ENCODE results near the gene MAP3K3. TPM values are rescaled to one million over a fixed set of nuclear protein-coding genes. Genes with fewer than 3 reads are reported as not detected.
"Not testable (repeated sequence)": the region's sequence is repeated elsewhere in the genome, so short reads cannot be mapped to it uniquely, and the experiment has no call there.

The MAP3K3 gene
- total RNA-seq, 4 donors from 2014 or later, result 31.6 to 55.1 (median 44.3) TPM

DNA sequence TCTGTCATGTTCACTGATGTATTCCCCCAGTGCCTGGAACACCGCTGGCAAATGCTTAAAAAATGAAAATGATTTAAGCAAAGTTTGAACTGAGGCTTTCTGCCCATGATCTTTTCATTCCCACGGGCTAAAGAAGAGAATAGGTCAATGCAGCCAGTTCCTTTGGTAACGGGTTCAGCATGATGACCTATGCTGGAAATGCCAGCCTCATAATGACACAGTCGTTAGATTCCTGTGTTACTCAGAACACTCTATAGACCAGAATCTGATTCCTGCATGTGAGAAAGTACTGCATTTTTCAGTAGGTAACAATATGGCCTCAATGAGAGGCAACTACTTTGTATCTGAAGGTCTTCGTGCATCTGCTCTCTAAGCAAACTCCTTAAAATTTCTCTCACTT is 96.8 kb downstream of the MAP3K3 start:
- H3K4me1 ChIP-seq, result no peaks in the 10 kb centered on the region
- no peak overlapping the region for H3K27ac ChIP-seq
- TF ChIP-seq, protein P1, sequence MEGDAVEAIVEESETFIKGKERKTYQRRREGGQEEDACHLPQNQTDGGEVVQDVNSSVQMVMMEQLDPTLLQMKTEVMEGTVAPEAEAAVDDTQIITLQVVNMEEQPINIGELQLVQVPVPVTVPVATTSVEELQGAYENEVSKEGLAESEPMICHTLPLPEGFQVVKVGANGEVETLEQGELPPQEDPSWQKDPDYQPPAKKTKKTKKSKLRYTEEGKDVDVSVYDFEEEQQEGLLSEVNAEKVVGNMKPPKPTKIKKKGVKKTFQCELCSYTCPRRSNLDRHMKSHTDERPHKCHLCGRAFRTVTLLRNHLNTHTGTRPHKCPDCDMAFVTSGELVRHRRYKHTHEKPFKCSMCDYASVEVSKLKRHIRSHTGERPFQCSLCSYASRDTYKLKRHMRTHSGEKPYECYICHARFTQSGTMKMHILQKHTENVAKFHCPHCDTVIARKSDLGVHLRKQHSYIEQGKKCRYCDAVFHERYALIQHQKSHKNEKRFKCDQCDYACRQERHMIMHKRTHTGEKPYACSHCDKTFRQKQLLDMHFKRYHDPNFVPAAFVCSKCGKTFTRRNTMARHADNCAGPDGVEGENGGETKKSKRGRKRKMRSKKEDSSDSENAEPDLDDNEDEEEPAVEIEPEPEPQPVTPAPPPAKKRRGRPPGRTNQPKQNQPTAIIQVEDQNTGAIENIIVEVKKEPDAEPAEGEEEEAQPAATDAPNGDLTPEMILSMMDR (IDR thresholded peaks at IDR 0.05), result no peak
- no peak for TF ChIP-seq POLR2AphosphoS5 (IDR thresholded peaks at IDR 0.05)
- TF ChIP-seq POLR2A (IDR thresholded peaks at IDR 0.05), result no peak
- TF ChIP-seq EP300 (IDR thresholded peaks at IDR 0.05), result no peak
- no peaks in the 10 kb centered on the region for H3K27me3 ChIP-seq
- H3K9me3 ChIP-seq, result no peaks in the 10 kb centered on the region
- H3K36me3 ChIP-seq, result peaks cover 15% of the 10 kb centered on the region
- H3K4me3 ChIP-seq, result no peak overlapping the region
- WGBS, result 79% methylated on average over 5 of the region's 5 CpGs
- DNase-seq (ENCODE audit: low spot score in 2 of 2), result no peak

GRCh38 chr17:63720194-63720593 is 98.0 kb downstream of the MAP3K3 start:
- WGBS, result over 99% methylated on average over 5 of the region's 5 CpGs
- H3K27me3 ChIP-seq, result not testable (repeated sequence)

GRCh38 chr17:63722403-63722802 is 100.2 kb downstream of the MAP3K3 start:
- Histone ChIP-seq H3K27me3 (no peaks in the 10 kb centered on the region), H3K4me1 (no peaks in the 10 kb centered on the region), H3K36me3 (peaks cover 21% of the 10 kb centered on the region), H3K4me3 (no peak overlapping the region), H3K9me3 (no peaks in the 10 kb centered on the region), H3K27ac (no peak overlapping the region)
- WGBS, result 65% methylated on average over 2 of the region's 2 CpGs
- TF ChIP-seq POLR2AphosphoS5 (IDR thresholded peaks at IDR 0.05), result no peak
- TF ChIP-seq EP300 (IDR thresholded peaks at IDR 0.05), result no peak
- no peak for TF ChIP-seq POLR2A (IDR thresholded peaks at IDR 0.05)
- TF ChIP-seq, protein P1 (IDR thresholded peaks at IDR 0.05), result no peak
- no peak for DNase-seq (ENCODE audit: low spot score in 2 of 2)

More at GRCh38 chr17:63720194-63720593, 98.0 kb downstream of the MAP3K3 start:
- not testable (repeated sequence) for H3K4me3 ChIP-seq; H3K27ac ChIP-seq; H3K9me3 ChIP-seq; DNase-seq (ENCODE audit: low spot score in 2 of 2); H3K4me1 ChIP-seq
- H3K36me3 ChIP-seq, result peaks cover 16% of the 10 kb centered on the region

GRCh38 chr17:63735691-63736090 is 113.5 kb downstream of the MAP3K3 start:
- H3K4me3 ChIP-seq, result no peak overlapping the region
- peaks cover 2% of the 10 kb centered on the region for H3K36me3 ChIP-seq
- 93% methylated on average over 8 of the region's 8 CpGs for WGBS
- peaks cover 15% of the 10 kb centered on the region for H3K4me1 ChIP-seq
- no peaks in the 10 kb centered on the region for H3K9me3 ChIP-seq
- no peak for TF ChIP-seq POLR2A (IDR thresholded peaks at IDR 0.05)
- TF ChIP-seq EP300 (IDR thresholded peaks at IDR 0.05), result no peak
- H3K27ac ChIP-seq, result no peak overlapping the region
- no peaks in the 10 kb centered on the region for H3K27me3 ChIP-seq
- no peak for DNase-seq (ENCODE audit: low spot score in 2 of 2)

- peaks cover 3% of the 10 kb centered on the region for H3K36me3 ChIP-seq
- peak overlapping the region; percentile 92 for H3K27ac ChIP-seq
- TF ChIP-seq, protein P1 (IDR thresholded peaks at IDR 0.05), result no peak
- TF ChIP-seq POLR2AphosphoS5 (IDR thresholded peaks at IDR 0.05), result no peak
- no peak for TF ChIP-seq POLR2A (IDR thresholded peaks at IDR 0.05)
- TF ChIP-seq EP300 (IDR thresholded peaks at IDR 0.05), result no peak
- DNase-seq (ENCODE audit: low spot score in 2 of 2), result no peak
- H3K27me3 ChIP-seq, result no peaks in the 10 kb centered on the region
- H3K4me1 ChIP-seq, result peaks cover 21% of the 10 kb centered on the region
- H3K9me3 ChIP-seq, result no peaks in the 10 kb centered on the region
- peak overlapping the region; percentile 68 for H3K4me3 ChIP-seq
- 30% methylated on average over 12 of the region's 12 CpGs for WGBS
These were observed 118.4 kb downstream of the MAP3K3 start for GRCh38 chr17:63740464-63741142.

DNA sequence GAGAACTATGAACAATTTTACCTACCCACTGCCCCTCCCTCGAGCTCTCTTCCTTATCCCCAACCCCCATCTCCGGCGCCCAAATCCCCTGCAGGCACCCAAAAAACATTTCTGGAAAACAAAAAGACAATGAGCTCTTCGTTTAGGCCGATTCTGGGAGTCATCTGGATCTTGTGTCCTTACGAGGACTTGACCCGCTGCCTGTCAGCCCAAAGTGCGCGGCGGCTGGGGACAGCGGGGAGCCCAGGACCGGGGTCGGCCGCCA is 118.9 kb downstream of the MAP3K3 start:
- H3K4me3 ChIP-seq, result peak overlapping the region; percentile 68
- peak overlapping the region; percentile 92 for H3K27ac ChIP-seq
- H3K27me3 ChIP-seq, result no peaks in the 10 kb centered on the region
- WGBS, result 0% methylated on average over 13 of the region's 14 CpGs
- TF ChIP-seq EP300 (IDR thresholded peaks at IDR 0.05) (no peak), POLR2AphosphoS5 (IDR thresholded peaks at IDR 0.05) (no peak), POLR2A (IDR thresholded peaks at IDR 0.05) (no peak)
- TF ChIP-seq, protein P1 (IDR thresholded peaks at IDR 0.05), result no peak
- H3K4me1 ChIP-seq, result peaks cover 21% of the 10 kb centered on the region
- no peaks in the 10 kb centered on the region for H3K9me3 ChIP-seq
- DNase-seq (ENCODE audit: low spot score in 2 of 2), result no peak
- H3K36me3 ChIP-seq, result peaks cover 7% of the 10 kb centered on the region

Measured in suprapubic skin (tissue), 4 donors.